A549 (cell line): ENCODE results near the gene ETFB. TPM values are rescaled to one million over a fixed set of nuclear protein-coding genes. Genes with fewer than 3 reads are reported as not detected.
A peak's percentile ranks its signal among the peaks of the same experiment; 100 is the strongest.

Source experiments
- ATAC-seq, 2 experiments: fragments of 200-7000 bp in 1 of 2; fragments of >200 bp in 1 of 2; cut with Nextera tagmentation in 1 of 2; cut with Tn5 transposase in 1 of 2; 3 replicates each; pipeline versions ENCODE4 v1.8.0 to v1.9.1; 2018 to 2020; ENCODE audit warnings: mild to moderate bottlenecking in 1 of 2, moderate library complexity in 1 of 2
- CTCF ChIA-PET: fragments of 300-600 bp; sonication (Branson Sonifier 250); formaldehyde crosslinking; extraction: SDS; loops from one replicate; lab custom pipeline; 2021; ENCODE audit warnings: antibody characterized with exemption, inconsistent platforms; lab: Yijun Ruan, JAX
- POLR2A ChIA-PET: fragments of 350-600 bp; formaldehyde crosslinking; extraction: SDS; loops from one replicate; lab custom pipeline; 2021; ENCODE audit warnings: antibody characterized with exemption, inconsistent platforms; lab: Yijun Ruan, JAX
- DNase-seq, 2 experiments: peaks; one replicate each; pipeline versions ENCODE4 v3.0.0 to v3.0.0-alpha.2; 2011 to 2016; ENCODE audit warnings: low read depth in 1 of 2, low spot score in 1 of 2
- FAIRE-seq: peaks from 2 replicates; lab custom pipeline; 2011; peaks lifted over from hg19 to GRCh38; lab: Jason Lieb, UNC
- H3K27ac ChIP-seq, 2 experiments: fragments of >200 bp; sonication (Bioruptor Twin); formaldehyde crosslinking; 3 replicates each; pipeline ENCODE4 v1.5.1; 2016 to 2017
- H3K4me1 ChIP-seq: fragments of >200 bp; sonication (Bioruptor Twin); formaldehyde crosslinking; 3 replicates; pipeline ENCODE4 v1.6.1; 2016
- H3K4me2 ChIP-seq: fragments of >200 bp; sonication (Bioruptor Twin); formaldehyde crosslinking; 3 replicates; pipeline ENCODE4 v1.6.1; 2016
- H3K4me3 ChIP-seq: fragments of >200 bp; sonication (Bioruptor Twin); formaldehyde crosslinking; 3 replicates; pipeline ENCODE4 v1.5.1; 2016
- H3K9me3 ChIP-seq: fragments of >200 bp; sonication (Bioruptor Twin); formaldehyde crosslinking; 3 replicates; pipeline ENCODE4 v1.6.1; 2016
- ATOH8 ChIP-seq: fragments of 250-450 bp; sonication (Bioruptor Pico); IDR thresholded peaks from 2 replicates; pipeline ENCODE4 v1.5.0; 2020; ENCODE audit warnings: low read depth, mild to moderate bottlenecking, moderate library complexity
- CBX8 ChIP-seq: fragments of 200-600 bp; sonication (generic); IDR thresholded peaks from 2 replicates; pipeline ENCODE4 v1.6.1; 2016
- CHD2 ChIP-seq: fragments of 150-350 bp; IDR thresholded peaks from 2 replicates; pipeline ENCODE4 v1.6.1; 2014; ENCODE audit warnings: low read length; ENCODE audit not compliant: partially characterized antibody
- FOSL2 ChIP-seq, 2 experiments: fragments of 450-650 bp in 1 of 2; fragments of >200 bp in 1 of 2; sonication (Bioruptor Twin) in 1 of 2; formaldehyde crosslinking; IDR thresholded peaks; 2 replicates each; pipeline versions ENCODE4 v1.5.0 to v1.6.1; 2016 to 2020; ENCODE audit warnings: mild to moderate bottlenecking in 1 of 2, moderate library complexity in 1 of 2
- HES2 ChIP-seq: fragments of >200 bp; sonication (Bioruptor Twin); formaldehyde crosslinking; IDR thresholded peaks from 2 replicates; pipeline ENCODE4 v1.6.1; 2016
- HMGXB4 ChIP-seq: fragments of 250-450 bp; sonication (Bioruptor Pico); IDR thresholded peaks from 2 replicates; pipeline ENCODE4 v1.5.0; 2021; ENCODE audit warnings: mild to moderate bottlenecking, moderate library complexity, borderline replicate concordance
- KDM1A ChIP-seq: fragments of 200-600 bp; sonication (generic); IDR thresholded peaks from 2 replicates; pipeline ENCODE4 v1.6.1; 2016; ENCODE audit warnings: low read depth, mild to moderate bottlenecking
- MYC ChIP-seq: IDR thresholded peaks from 2 replicates; pipeline ENCODE4 v1.6.1; 2012; ENCODE audit warnings: mild to moderate bottlenecking, inconsistent platforms, low read length, improper control_type of control experiment, borderline replicate concordance
- NFE2L2 ChIP-seq: fragments of 150-350 bp; conservative IDR thresholded peaks from 2 replicates; pipeline ENCODE4 v1.6.1; 2014; ENCODE audit warnings: low read length
- PHF8 ChIP-seq: fragments of 200-600 bp; sonication (generic); IDR thresholded peaks from 2 replicates; pipeline ENCODE4 v1.6.1; 2016; ENCODE audit warnings: low read depth, mild to moderate bottlenecking, antibody characterized with exemption, moderate library complexity, borderline replicate concordance
- RAD21 ChIP-seq, 2 experiments: fragments of >200 bp in 1 of 2; sonication (Bioruptor Twin) in 1 of 2; formaldehyde crosslinking in 1 of 2; IDR thresholded peaks in 1 of 2; conservative IDR thresholded peaks in 1 of 2; 2 replicates in 1 of 2; 3 replicates in 1 of 2; pipeline ENCODE4 v1.6.1; 2012 to 2018; ENCODE audit warnings: inconsistent platforms in 1 of 2
- RARB ChIP-seq: fragments of 250-450 bp; sonication (Bioruptor Pico); IDR thresholded peaks from 2 replicates; pipeline ENCODE4 v1.8.0; 2021; ENCODE audit warnings: mild to moderate bottlenecking, moderate library complexity
- USF2 ChIP-seq: fragments of 450-650 bp; IDR thresholded peaks from 2 replicates; pipeline ENCODE4 v1.6.1; 2014; ENCODE audit warnings: antibody characterized with exemption
- ZC3H11A ChIP-seq: fragments of 450-650 bp; IDR thresholded peaks from 2 replicates; pipeline ENCODE4 v1.6.1; 2014; ENCODE audit warnings: antibody characterized with exemption, mild to moderate bottlenecking
- ZSCAN20 ChIP-seq: fragments of 250-450 bp; sonication (Bioruptor Pico); IDR thresholded peaks from 2 replicates; pipeline ENCODE4 v1.8.0; 2022; ENCODE audit warnings: mild to moderate bottlenecking, moderate library complexity
- WGBS: methylation state at CpG from one replicate; pipeline ENCODE4 v1.1.6; 2017; ENCODE audit errors: missing lambda C conversion rate; 5-methylcytosine and 5-hydroxymethylcytosine counted together
- polyA plus RNA-seq, 4 experiments: library from polyadenylated mRNA; depleted of rRNA in 3 of 4; stranded (reverse); fragments of >200 nt; fragmentation: RNase III in 1 of 4; extraction: RNeasy Plus Mini Kit Qiagen cat#74134 plus additional on column Dnase treatment in 1 of 4; gene quantifications; 2 replicates in 3 of 4; 3 replicates in 1 of 4; pipeline ENCODE4 v1.2.3, GENCODE V29; 2011 to 2017

The ETFB gene
- polyA plus RNA-seq, 2 of the 4 experiments (the other 2 are of a cell fraction), result 149 to 267 TPM

GRCh38 chr19:51357952-51358351, 8.2 kb downstream of the ETFB start:
- H3K4me3 ChIP-seq, result no peak overlapping the region
- FAIRE-seq, result no peak

GRCh38 chr19:51356159-51356801, 9.9 kb downstream of the ETFB start:
- ChIA-PET POLR2A (interaction anchor here (1.1 kb wide), 1 partner anchor 17 kb away, joined by 4 read pairs; no protein-coding TSS in a partner anchor), CTCF (interaction anchor here (1.0 to 1.5 kb wide), 3 partner anchors 9 to 41 kb away, joined by 3 to 6 read pairs (median 3); no protein-coding TSS in a partner anchor)
- Histone ChIP-seq H3K4me1 (peaks cover 40% of the 10 kb centered on the region), H3K4me2 (no peak overlapping the region), H3K27ac (no peak overlapping the region; a peak in 1 of 6 replicates), H3K9me3 (no peaks in the 10 kb centered on the region), H3K4me3 (no peak overlapping the region)
- TF ChIP-seq PHF8, result no peak
- no peak for TF ChIP-seq ZSCAN20 (CRISPR knock-in tag)
- TF ChIP-seq HMGXB4, result no peak
- TF ChIP-seq HES2, result no peak
- no peak for TF ChIP-seq RARB (CRISPR knock-in tag)
- TF ChIP-seq KDM1A, result no peak
- TF ChIP-seq RAD21 (conservative IDR thresholded peaks at IDR 0.05 in 1 of 2, IDR thresholded peaks at IDR 0.05 in 1 of 2), result no peak
- TF ChIP-seq CBX8, result no peak
- ATAC-seq (no peak), DNase-seq (no peak), FAIRE-seq (no peak)
- WGBS, result 93% methylated on average over 10 of the region's 10 CpGs

More at GRCh38 chr19:51357952-51358351, 8.2 kb downstream of the ETFB start:
- Histone ChIP-seq H3K4me2 (no peak overlapping the region), H3K4me1 (peaks cover 53% of the 10 kb centered on the region), H3K27ac (peak overlapping the region; percentile 79 to 96; a peak in 4 of 6 replicates), H3K9me3 (no peaks in the 10 kb centered on the region)
- ChIA-PET POLR2A (interaction anchor here (2.7 kb wide), 1 partner anchor 19 kb away, joined by 19 read pairs; no protein-coding TSS in a partner anchor), CTCF (interaction anchor here (0.9 to 3.5 kb wide), 3 partner anchors 9 to 64 kb away, joined by 3 to 19 read pairs (median 4); partner anchors contain the start of gene VSIG10L)
- DNase-seq (no peak), ATAC-seq (no peak)
- 82% methylated on average over 7 of the region's 7 CpGs for WGBS
- no peak for TF ChIP-seq ZSCAN20 (CRISPR knock-in tag)
- TF ChIP-seq CHD2, result no peak
- TF ChIP-seq MYC, result no peak
- TF ChIP-seq USF2, result no peak
- no peak for TF ChIP-seq ZC3H11A
- TF ChIP-seq FOSL2 (IDR thresholded peaks at IDR 0.05), result no peak
- no peak for TF ChIP-seq FOSL2 (CRISPR knock-in tag; IDR thresholded peaks at IDR 0.05)
- TF ChIP-seq ATOH8 (CRISPR knock-in tag), result no peak

GRCh38 chr19:51354742-51355148, 11.4 kb downstream of the ETFB start:
- DNase-seq (no peak), ATAC-seq (no peak), FAIRE-seq (no peak)
- WGBS, result 67% methylated on average over 8 of the region's 8 CpGs
- CTCF ChIA-PET, result interaction anchor here (0.9 to 1.7 kb wide), 3 partner anchors 11 to 17 kb away, joined by 3 to 4 read pairs (median 3); partner anchors contain the start of gene VSIG10L
- no peak overlapping the region for H3K4me2 ChIP-seq
- H3K9me3 ChIP-seq, result no peaks in the 10 kb centered on the region
- POLR2A ChIA-PET, result no interaction called here
- peaks cover 44% of the 10 kb centered on the region for H3K4me1 ChIP-seq
- TF ChIP-seq NFE2L2, result no peak
- H3K27ac ChIP-seq, result peak overlapping the region in 1 of 2 experiments; percentile 58; a peak in 4 of 6 replicates
- no peak overlapping the region for H3K4me3 ChIP-seq
